ENCODE results near the gene RPRML. TPM values are rescaled to one million over a fixed set of nuclear protein-coding genes. Genes with fewer than 3 reads are reported as not detected.

Gene RPRML
- 0.40 to 0.81 TPM (median 0.68 TPM) in 5 replicates for total RNA-seq (2022; extraction: Qiagen RNA extraction)

DNA sequence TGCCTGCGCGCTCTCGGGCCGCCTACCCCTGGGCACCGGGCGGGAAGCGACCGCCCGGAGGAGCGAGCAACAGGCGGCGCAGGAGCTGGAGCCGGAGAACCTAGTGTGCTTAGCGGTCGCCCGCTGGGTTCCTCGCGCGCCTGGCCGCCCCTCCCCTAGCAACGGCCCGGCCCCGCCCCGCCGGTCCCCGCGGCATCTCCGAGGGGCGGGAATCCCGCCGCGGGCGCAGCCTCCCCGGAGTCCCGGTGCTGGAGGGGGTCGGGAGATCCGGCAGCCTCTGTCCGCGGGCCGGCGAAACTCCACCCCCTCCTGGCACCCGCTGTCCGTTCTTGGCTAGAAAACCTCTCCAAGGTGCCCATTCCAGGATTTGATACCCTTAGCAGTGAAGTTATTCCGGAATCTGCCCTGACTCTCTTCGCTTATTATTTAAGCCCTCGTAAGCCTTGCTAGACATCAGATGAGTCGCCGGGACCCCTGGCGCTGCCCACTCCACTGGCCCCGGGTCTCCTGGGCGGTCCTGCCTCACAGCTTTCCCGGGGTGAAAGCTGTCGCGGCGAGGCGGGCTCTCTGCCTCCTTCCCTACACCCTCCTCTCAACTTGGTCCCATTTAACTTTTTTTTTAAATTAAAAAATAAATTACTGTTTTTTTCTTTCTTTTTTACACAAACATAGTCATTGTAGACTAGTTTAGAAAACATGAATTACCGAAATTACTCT, at the start of gene RPRML:
TSS of gene RPRML (minus strand) at position 107 of the 717 bp plus-strand sequence. CDS start 246 bp downstream, outside the sequence.

Other genes starting within 250 kb of the RPRML start
- 3.9 to 4.7 TPM (median 4.4 TPM) in 5 replicates for gene WNT3, start 160.6 kb downstream of the RPRML start, total RNA-seq (2022; extraction: Qiagen RNA extraction)
- not detected in 5 replicates for gene WNT9B, start 127.7 kb downstream of the RPRML start, total RNA-seq (2022; extraction: Qiagen RNA extraction)
- 33.4 to 39.7 TPM (median 38.0 TPM) in 5 replicates for gene GOSR2, start 56.1 kb downstream of the RPRML start, total RNA-seq (2022; extraction: Qiagen RNA extraction)
- gene CDC27, start 210.0 kb upstream of the RPRML start, total RNA-seq (2022; extraction: Qiagen RNA extraction) = 62.6 to 91.9 TPM (median 78.1 TPM) in 5 replicates
- 0.21 TPM in 1 of 5 replicates, not detected in the others for gene MYL4, start 230.1 kb upstream of the RPRML start, total RNA-seq (2022; extraction: Qiagen RNA extraction)

Measured in A549 treated with Hydrocortisone at 1 μM for 4 hours (cell line).